Measurements from ENCODE around the gene PPP2R5E. TPM values are rescaled to one million over a fixed set of nuclear protein-coding genes. Genes with fewer than 3 reads are reported as not detected.
A peak's percentile ranks its signal among the peaks of the same experiment; 100 is the strongest.

PPP2R5E gene
- total RNA-seq, 1 donor from 2014 or later = 22.3 TPM

- H3K4me3 ChIP-seq (ENCODE audit: low read depth, low read length) = no peak overlapping the region
- H3K27me3 ChIP-seq (ENCODE audit: control insufficient read depth, insufficient read depth, low read length) = no peaks in the 10 kb centered on the region
- no peak for DNase-seq (ENCODE audit: low read depth)
- no peaks in the 10 kb centered on the region for H3K36me3 ChIP-seq (ENCODE audit: control insufficient read depth, insufficient read depth, low read length)
- TF ChIP-seq, protein P1, sequence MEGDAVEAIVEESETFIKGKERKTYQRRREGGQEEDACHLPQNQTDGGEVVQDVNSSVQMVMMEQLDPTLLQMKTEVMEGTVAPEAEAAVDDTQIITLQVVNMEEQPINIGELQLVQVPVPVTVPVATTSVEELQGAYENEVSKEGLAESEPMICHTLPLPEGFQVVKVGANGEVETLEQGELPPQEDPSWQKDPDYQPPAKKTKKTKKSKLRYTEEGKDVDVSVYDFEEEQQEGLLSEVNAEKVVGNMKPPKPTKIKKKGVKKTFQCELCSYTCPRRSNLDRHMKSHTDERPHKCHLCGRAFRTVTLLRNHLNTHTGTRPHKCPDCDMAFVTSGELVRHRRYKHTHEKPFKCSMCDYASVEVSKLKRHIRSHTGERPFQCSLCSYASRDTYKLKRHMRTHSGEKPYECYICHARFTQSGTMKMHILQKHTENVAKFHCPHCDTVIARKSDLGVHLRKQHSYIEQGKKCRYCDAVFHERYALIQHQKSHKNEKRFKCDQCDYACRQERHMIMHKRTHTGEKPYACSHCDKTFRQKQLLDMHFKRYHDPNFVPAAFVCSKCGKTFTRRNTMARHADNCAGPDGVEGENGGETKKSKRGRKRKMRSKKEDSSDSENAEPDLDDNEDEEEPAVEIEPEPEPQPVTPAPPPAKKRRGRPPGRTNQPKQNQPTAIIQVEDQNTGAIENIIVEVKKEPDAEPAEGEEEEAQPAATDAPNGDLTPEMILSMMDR (IDR thresholded peaks at IDR 0.05; ENCODE audit: insufficient read depth, low read length, poor library complexity, severe bottlenecking) = no peak
Observed at GRCh38 chr14:63443988-63444387, 99.2 kb downstream of the PPP2R5E start.

GRCh38 chr14:63443361-63443760 lies 99.8 kb downstream of the PPP2R5E start:
- no peaks in the 10 kb centered on the region for H3K36me3 ChIP-seq (ENCODE audit: control insufficient read depth, insufficient read depth, low read length)
- TF ChIP-seq, protein P1 (IDR thresholded peaks at IDR 0.05; ENCODE audit: insufficient read depth, low read length, poor library complexity, severe bottlenecking) = no peak
- DNase-seq (ENCODE audit: low read depth) = no peak

GRCh38 chr14:63438065-63438757 lies 105.0 kb downstream of the PPP2R5E start:
- peak; percentile 73 for DNase-seq (ENCODE audit: low read depth)
- Histone ChIP-seq H3K4me3 (ENCODE audit: low read depth, low read length) (no peak overlapping the region), H3K27me3 (ENCODE audit: control insufficient read depth, insufficient read depth, low read length) (no peaks in the 10 kb centered on the region), H3K36me3 (ENCODE audit: control insufficient read depth, insufficient read depth, low read length) (no peaks in the 10 kb centered on the region)
- TF ChIP-seq, protein P1 (IDR thresholded peaks at IDR 0.05; ENCODE audit: insufficient read depth, low read length, poor library complexity, severe bottlenecking) = peak; percentile 27

More at GRCh38 chr14:63443361-63443760, 99.8 kb downstream of the PPP2R5E start:
- Histone ChIP-seq H3K4me3 (ENCODE audit: low read depth, low read length) (no peak overlapping the region), H3K27me3 (ENCODE audit: control insufficient read depth, insufficient read depth, low read length) (no peaks in the 10 kb centered on the region)

- no peaks in the 10 kb centered on the region for H3K27me3 ChIP-seq (ENCODE audit: control insufficient read depth, insufficient read depth, low read length)
- H3K4me3 ChIP-seq (ENCODE audit: low read depth, low read length) = no peak overlapping the region
- TF ChIP-seq, protein P1 (IDR thresholded peaks at IDR 0.05; ENCODE audit: insufficient read depth, low read length, poor library complexity, severe bottlenecking) = no peak
- DNase-seq (ENCODE audit: low read depth) = no peak
- no peaks in the 10 kb centered on the region for H3K36me3 ChIP-seq (ENCODE audit: control insufficient read depth, insufficient read depth, low read length)
Observed at GRCh38 chr14:63436286-63437098, 106.7 kb downstream of the PPP2R5E start.

DNA sequence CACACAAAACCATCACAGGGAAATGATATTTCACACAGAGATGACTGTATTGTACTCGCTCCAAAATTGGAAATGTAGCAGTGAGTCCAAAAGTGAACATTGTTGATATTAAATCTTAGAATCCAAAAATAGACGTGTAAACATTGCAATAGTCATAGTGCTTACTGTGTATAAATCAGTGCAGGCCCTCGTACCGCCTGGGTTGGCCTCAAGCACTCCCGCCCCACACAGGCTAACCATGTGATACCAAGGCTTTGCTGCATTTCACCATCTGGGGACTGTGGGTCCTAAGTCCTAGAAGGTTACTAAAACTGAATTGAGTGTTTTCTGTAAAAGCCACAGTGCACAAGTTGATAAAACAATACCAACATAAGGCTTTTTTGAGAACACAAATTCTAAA lies 107.3 kb downstream of the PPP2R5E start:
- Histone ChIP-seq H3K4me3 (ENCODE audit: low read depth, low read length) (no peak overlapping the region), H3K27me3 (ENCODE audit: control insufficient read depth, insufficient read depth, low read length) (no peaks in the 10 kb centered on the region), H3K36me3 (ENCODE audit: control insufficient read depth, insufficient read depth, low read length) (no peaks in the 10 kb centered on the region)
- TF ChIP-seq, protein P1 (IDR thresholded peaks at IDR 0.05; ENCODE audit: insufficient read depth, low read length, poor library complexity, severe bottlenecking) = no peak
- no peak for DNase-seq (ENCODE audit: low read depth)

Measured in kidney epithelial cell (primary cell).